ENCODE results near the gene CDC6.
"Not testable (repeated sequence)": the region's sequence is repeated elsewhere in the genome, so short reads cannot be mapped to it uniquely, and the experiment has no call there.

The CDC6 gene

GRCh38 chr17:40290629-40291280 lies 3.1 kb downstream of the CDC6 start:
- DNase-seq = peak; percentile 35

DNA sequence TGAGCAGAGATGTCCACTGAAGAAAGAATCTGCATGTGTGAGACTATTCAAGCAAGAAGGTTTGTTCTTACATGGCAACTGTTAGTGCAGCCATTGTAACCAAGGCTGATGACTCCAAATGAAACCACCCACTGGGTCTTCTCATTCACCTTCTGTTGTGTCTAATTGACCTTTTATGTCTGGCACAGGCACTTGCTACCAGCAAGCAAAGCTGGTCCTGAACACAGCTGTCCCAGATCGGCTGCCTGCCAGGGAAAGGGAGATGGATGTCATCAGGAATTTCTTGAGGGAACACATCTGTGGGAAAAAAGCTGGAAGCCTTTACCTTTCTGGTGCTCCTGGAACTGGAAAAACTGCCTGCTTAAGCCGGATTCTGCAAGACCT lies 3.6 kb downstream of the CDC6 start:
- DNase-seq = no peak

DNA sequence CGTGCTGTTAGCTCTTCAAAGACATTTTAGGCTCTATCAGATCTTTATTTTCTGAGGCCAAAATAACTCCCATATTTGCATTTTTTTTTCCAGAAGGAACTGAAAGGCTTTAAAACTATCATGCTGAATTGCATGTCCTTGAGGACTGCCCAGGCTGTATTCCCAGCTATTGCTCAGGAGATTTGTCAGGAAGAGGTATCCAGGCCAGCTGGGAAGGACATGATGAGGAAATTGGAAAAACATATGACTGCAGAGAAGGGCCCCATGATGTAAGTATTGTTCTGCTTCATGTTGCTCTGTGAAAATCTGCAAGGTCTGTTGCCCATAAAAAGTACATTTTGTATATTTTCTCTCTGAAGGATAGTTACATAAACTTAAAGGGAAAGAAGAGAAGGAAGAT lies 5.7 kb downstream of the CDC6 start:
- DNase-seq = no peak

DNA sequence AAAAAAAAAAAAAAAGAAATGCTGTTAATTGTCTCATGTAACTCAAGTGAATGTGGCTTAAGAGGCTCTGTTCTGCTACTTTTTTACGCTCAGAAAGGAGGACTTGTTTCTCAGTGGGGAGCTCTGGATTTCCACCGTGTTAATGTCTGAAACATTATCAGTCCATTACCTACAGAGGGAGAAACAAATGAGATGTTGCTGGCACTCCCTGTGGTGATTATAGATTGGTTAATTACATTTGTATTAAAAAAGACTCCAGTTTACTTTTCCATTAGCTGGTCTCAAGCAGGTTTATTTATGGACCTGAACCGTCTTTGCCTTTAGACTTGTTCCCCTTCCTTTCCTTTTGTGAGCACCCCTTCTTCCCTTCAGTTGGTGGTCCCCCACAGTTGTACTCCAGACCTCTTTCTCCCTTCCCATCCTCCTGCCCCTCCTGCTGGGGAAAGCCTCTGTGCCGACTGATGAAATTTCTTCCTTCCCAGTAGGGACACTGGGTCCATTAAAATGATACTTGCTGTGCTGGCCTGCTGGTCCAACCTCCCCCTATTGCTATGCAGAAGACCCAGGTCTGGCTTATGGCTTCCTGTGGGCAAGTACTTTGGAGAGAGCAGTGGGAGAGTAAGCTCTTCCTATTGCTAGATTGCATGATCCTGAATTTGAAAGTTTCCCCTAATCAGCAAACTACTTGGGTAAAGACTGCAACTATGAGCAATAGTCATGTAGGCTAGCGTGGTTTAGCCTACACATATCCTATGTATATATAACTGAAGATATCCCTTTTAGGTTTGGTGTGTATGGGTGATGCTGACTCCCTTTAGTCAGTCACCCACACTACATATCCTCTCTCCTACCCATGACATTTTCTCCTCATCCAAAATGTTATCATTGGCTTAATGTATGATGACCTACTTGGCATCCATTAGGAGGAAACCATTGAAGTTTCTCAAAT lies 8.1 kb downstream of the CDC6 start:
- DNase-seq = no peak

DNA sequence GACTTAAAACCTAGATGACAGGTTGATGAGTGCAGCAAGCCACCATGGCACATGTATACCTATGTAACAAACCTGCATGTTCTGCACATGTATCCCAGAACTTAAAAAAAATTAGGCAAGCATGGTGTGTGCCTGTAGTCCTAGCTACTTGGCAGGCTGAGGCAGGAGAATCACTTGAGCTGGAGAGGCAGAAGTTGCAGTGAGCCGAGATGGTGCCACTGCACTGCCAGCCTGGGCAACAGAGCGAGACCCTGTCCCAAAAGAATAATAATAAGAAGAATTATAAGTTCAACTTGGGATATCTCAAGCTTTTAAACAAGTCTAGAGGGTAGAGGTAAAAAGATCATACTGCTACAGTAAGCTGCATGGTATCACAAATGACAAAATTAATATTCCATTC lies 9.8 kb downstream of the CDC6 start:
- DNase-seq = no peak

DNA sequence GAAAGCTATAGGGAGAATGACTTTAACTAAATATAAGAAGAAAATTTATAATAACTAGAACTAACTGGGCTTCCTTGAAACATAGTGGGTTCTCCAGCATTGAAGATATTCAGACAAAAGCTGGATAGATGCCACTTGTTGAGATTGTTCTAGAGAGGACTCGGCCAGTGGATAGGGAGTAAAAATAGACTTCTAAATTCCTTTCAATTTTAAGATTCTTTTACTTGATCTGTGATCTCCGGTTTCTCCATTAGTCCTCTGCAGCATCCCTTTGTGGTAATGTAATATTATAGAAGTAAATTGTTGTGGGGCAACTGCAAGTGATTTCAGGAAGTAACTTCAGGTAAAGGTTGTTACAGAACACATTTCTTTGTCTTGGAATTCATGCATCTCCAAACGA lies 11.0 kb downstream of the CDC6 start:
- DNase-seq = no peak

- not testable (repeated sequence) for DNase-seq
These were observed 11.6 kb downstream of the CDC6 start for GRCh38 chr17:40299159-40299757.

GRCh38 chr17:40301315-40301714 lies 13.6 kb downstream of the CDC6 start:
- DNase-seq = no peak

DNA sequence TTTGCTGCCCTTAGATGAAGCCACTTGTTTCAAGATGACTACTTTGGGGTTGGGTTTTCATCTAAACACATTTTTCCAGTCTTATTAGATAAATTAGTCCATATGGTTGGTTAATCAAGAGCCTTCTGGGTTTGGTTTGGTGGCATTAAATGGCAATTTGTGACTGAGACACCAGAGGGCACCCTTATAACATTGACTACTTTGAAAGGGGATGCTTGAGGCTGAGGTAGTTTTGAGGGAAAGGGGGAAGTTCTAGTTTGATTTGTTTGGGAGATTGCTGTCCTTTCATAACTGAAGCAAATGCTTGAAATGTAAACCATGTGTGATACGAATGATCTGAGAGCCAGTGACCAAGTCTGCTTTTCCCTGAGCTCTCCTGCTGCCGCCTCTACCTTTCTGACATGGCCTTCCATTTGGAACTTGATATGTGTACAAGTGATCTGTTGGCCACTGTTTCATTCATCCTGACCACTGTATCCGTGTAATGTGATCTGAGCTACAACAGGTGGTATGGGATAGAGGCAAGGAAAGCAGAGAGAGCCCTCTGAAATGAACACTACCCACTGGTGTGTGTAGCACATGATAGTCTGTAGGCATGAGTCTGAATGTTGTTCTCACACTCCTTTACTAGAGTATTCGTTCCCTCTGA lies 15.5 kb downstream of the CDC6 start:
- DNase-seq = peak; percentile 47

DNA sequence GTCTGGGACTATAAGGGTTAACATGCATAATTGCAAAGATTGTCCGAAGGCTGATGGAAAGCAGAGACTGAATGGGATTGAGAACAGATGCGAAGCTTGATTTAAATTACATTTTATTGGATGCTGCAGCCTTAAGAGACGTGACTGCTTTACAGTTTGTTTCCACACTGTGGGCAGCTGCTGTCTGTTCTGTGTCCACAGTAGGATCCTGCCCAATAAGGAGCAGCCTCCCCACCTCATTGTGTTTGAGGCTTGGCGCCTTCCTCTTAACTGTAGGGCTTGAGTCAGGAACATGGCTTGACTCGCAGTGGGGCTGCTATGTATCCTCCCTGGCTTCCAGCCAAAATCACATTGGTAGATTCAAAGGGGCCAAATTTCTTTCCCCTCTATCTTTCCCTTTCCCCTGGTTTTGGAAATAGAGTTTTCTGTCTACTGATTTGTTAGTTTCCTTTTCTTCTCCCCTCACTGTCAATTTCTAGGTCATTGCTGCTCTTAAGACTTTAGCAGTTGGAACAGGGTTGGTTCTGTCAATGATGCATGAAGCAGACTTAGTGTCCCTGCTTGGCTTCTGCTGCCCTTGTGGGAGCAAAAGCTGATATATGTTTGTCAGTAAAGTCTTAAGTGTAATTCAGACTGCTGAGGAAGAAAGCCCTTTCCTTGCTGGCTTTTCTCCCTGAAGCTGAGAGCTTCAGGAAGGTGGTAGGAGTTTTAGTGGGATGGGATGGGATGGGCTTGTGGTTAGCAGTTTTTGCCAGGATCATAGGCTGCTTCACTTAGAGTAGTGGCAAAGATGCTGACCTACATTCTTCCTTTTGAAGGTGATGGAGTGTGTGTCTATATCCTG lies 16.3 kb downstream of the CDC6 start:
- no peak for DNase-seq

- not testable (repeated sequence) for DNase-seq
These were observed 16.8 kb downstream of the CDC6 start for GRCh38 chr17:40304552-40304863.

DNA sequence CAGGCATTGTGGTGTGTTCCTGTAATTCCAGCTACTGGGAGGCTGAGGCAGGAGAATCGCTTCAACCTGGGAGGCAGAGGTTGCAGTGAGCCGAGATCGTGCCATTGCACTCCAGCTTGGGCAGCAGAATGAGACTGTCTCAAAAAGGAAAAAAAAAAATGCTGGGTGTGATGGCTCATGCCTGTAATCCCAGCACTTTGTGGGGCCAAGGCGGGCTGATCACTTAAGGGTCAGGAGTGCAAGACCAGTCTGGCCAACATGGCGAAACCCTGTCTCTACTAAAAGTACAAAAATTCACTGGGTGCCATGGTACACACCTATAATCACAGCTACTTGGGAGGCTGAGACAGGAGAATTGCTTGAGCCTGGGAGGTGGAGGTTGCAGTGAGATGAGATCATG lies 17.2 kb downstream of the CDC6 start:
- DNase-seq = not testable (repeated sequence)

- no peak for DNase-seq
These were observed 18.7 kb downstream of the CDC6 start for GRCh38 chr17:40306395-40306794.

DNA sequence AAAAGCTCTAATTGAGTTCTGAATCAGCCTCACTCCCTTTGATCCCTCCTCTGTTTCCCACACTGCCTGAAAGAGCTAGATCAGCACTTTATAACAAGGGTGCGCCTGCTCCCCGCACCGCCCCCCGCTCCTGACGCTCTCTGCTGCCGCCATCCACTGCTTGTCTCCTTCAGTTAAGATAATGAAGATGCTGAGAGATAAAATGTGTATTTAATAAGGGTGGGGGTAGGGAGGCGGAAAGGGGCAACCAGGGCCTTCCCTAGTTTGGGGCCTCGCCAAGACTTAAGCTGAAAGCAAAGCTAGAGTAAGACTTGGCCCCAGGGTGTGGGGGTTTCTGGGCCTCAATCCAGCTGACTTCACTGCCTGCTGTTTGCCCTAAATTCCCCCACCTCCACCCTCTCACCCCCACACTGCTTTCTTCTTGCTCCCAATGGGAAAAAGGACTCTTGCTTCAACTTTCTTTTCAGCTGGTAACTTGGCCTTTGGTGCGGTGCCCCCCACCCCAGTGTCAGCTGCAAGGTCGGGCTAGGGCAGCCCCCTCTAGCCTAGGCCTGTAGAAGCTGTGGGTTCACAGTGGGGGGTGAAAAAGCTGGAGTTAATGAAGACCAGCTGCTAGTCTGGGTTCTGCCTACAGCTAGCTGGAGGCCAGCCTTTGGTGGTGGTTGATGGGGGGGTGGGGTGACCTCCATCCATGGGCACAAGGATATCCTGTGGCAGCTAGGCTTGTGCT lies 19.5 kb downstream of the CDC6 start:
- no peak for DNase-seq

- DNase-seq = no peak
These were observed 20.1 kb downstream of the CDC6 start for GRCh38 chr17:40307740-40308239.

GRCh38 chr17:40309031-40309948 lies 21.6 kb downstream of the CDC6 start, which contains the start of gene RARA:
Gene RARA (plus strand): TSS chr17:40309180. CDS start chr17:40331219, 22,039 bp downstream.
- peak; percentile 37 for DNase-seq

GRCh38 chr17:40309949-40310510 lies 22.4 kb downstream of the CDC6 start:
- DNase-seq = no peak

GRCh38 chr17:40310882-40311391 lies 23.3 kb downstream of the CDC6 start:
- no peak for DNase-seq

- DNase-seq = no peak
These were observed 23.9 kb downstream of the CDC6 start for GRCh38 chr17:40311575-40311974.
